Endothelial cell of umbilical vein (primary cell): ENCODE results near the gene PNRC1. TPM values are rescaled to one million over a fixed set of nuclear protein-coding genes. Genes with fewer than 3 reads are reported as not detected.

Source experiments
- BruUV-seq: library from RNA; stranded (reverse); fragments of 400-500 nt; replicated peaks from 2 replicates; lab custom pipeline; 2021; lab: Mats Ljungman, UMichigan
- CTCF ChIA-PET: fragments of 300-600, 350-600 bp; sonication (Branson Sonifier 250); formaldehyde crosslinking; loops from one replicate; lab custom pipeline; 2021; ENCODE audit warnings: antibody characterized with exemption, inconsistent platforms; lab: Charles Lee
- POLR2A ChIA-PET: fragments of 300-600, 350-600 bp; sonication (Branson Sonifier 250); formaldehyde crosslinking; loops from one replicate; lab custom pipeline; 2021; ENCODE audit warnings: antibody characterized with exemption, inconsistent platforms; lab: Charles Lee
- DNase-seq: peaks from one replicate; pipeline ENCODE4 v3.0.0-alpha.2; 2011; ENCODE audit warnings: low read depth, low spot score
- FAIRE-seq: peaks from 2 replicates; lab custom pipeline; 2011; peaks lifted over from hg19 to GRCh38; lab: Jason Lieb, UNC
- H2AFZ ChIP-seq: 2 replicates; pipeline ENCODE4 v1.6.0; 2012; ENCODE audit warnings: low read depth, low read length, control low read depth, inconsistent platforms
- H3K27ac ChIP-seq: 2 replicates; pipeline ENCODE4 v1.5.1; 2011; ENCODE audit warnings: low read depth, mild to moderate bottlenecking, control low read depth, low read length, moderate library complexity; ENCODE audit not compliant: insufficient read depth
- H3K27me3 ChIP-seq, 2 experiments: 2 replicates each; pipeline versions ENCODE4 v1.6.0 to v1.6.1; 2011; ENCODE audit warnings: low read length in 2 of 2, mixed read lengths in 1 of 2; ENCODE audit not compliant: control insufficient read depth in 2 of 2, insufficient read depth in 2 of 2
- H3K36me3 ChIP-seq, 2 experiments: 2 replicates in 1 of 2; 3 replicates in 1 of 2; pipeline ENCODE4 v1.5.1; 2011; ENCODE audit warnings: low read length in 2 of 2, mild to moderate bottlenecking in 1 of 2, moderate library complexity in 1 of 2; ENCODE audit not compliant: control insufficient read depth in 2 of 2, insufficient read depth in 2 of 2; ENCODE audit errors: extremely low read depth in 1 of 2
- H3K4me1 ChIP-seq: 3 replicates; pipeline ENCODE4 v1.5.1; 2011; ENCODE audit warnings: mild to moderate bottlenecking, low read length; ENCODE audit not compliant: control insufficient read depth, insufficient read depth; ENCODE audit errors: extremely low read depth
- H3K4me2 ChIP-seq: 2 replicates; pipeline ENCODE4 v1.6.1; 2011; ENCODE audit warnings: low read length, control low read depth, mixed read lengths; ENCODE audit not compliant: insufficient read depth
- H3K4me3 ChIP-seq, 3 experiments: fragments of 200-600 bp in 1 of 3; sonication (generic), shearing (Covaris generic) in 1 of 3; replicated peaks in 1 of 3; 2 replicates each; pipeline ENCODE4 v1.5.1; 2011 to 2016; ENCODE audit warnings: control low read depth in 3 of 3, low read length in 3 of 3, mild to moderate bottlenecking in 2 of 3, inconsistent platforms in 1 of 3, low read depth in 1 of 3, moderate library complexity in 1 of 3; ENCODE audit not compliant: insufficient read depth in 1 of 3
- H3K79me2 ChIP-seq: 2 replicates; pipeline ENCODE4 v1.6.0; 2012; ENCODE audit warnings: low read length, inconsistent platforms; ENCODE audit not compliant: control insufficient read depth, insufficient read depth
- H3K9ac ChIP-seq: replicated peaks from 2 replicates; pipeline ENCODE3; 2011; ENCODE audit warnings: low read length, control low read depth; ENCODE audit not compliant: insufficient read depth; ENCODE audit errors: extremely low read depth
- H3K9me1 ChIP-seq: replicated peaks from 3 replicates; pipeline ENCODE4 v1.6.0; 2011; ENCODE audit warnings: mild to moderate bottlenecking, low read length; ENCODE audit not compliant: control insufficient read depth, insufficient read depth; ENCODE audit errors: extremely low read depth
- H3K9me3 ChIP-seq: replicated peaks from 2 replicates; pipeline ENCODE4 v1.5.1; 2012; ENCODE audit warnings: low read length, inconsistent platforms; ENCODE audit not compliant: control insufficient read depth, insufficient read depth
- H4K20me1 ChIP-seq: replicated peaks from 2 replicates; pipeline ENCODE3; 2011; ENCODE audit warnings: mild to moderate bottlenecking, low read length; ENCODE audit not compliant: control insufficient read depth, insufficient read depth; ENCODE audit errors: extremely low read depth
- EZH2 ChIP-seq: IDR thresholded peaks from 2 replicates; pipeline ENCODE4 v1.6.1; 2012; ENCODE audit warnings: borderline replicate concordance, low read depth, mild to moderate bottlenecking, moderate library complexity, low read length, inconsistent platforms; ENCODE audit not compliant: severe bottlenecking
- FOS ChIP-seq: IDR thresholded peaks from 2 replicates; pipeline ENCODE4 v1.6.1; 2011; ENCODE audit warnings: mild to moderate bottlenecking, low read length, moderate library complexity, borderline replicate concordance; ENCODE audit not compliant: insufficient read depth
- JUN ChIP-seq: IDR thresholded peaks from 2 replicates; pipeline ENCODE4 v1.6.1; 2011; ENCODE audit warnings: borderline replicate concordance, low read depth; ENCODE audit not compliant: insufficient read length, insufficient read depth
- MAX ChIP-seq: IDR thresholded peaks from 2 replicates; pipeline ENCODE4 v1.6.1; 2011; ENCODE audit not compliant: insufficient read depth, insufficient read length
- MYC ChIP-seq: IDR thresholded peaks from one replicate; pipeline ENCODE4 v1.6.1; 2011; ENCODE audit warnings: mild to moderate bottlenecking, low read depth, low read length
- POLR2A ChIP-seq: IDR thresholded peaks from 2 replicates; pipeline ENCODE4 v1.6.1; 2012; ENCODE audit warnings: low read depth, mild to moderate bottlenecking, control low read depth, low read length
- POLR2AphosphoS5 ChIP-seq: IDR thresholded peaks from 2 replicates; pipeline ENCODE4 v1.6.1; 2012; ENCODE audit warnings: low read depth, mild to moderate bottlenecking, control low read depth, low read length, moderate library complexity; ENCODE audit not compliant: insufficient read depth
- dilution Hi-C: fragments of 300-500 bp; cut with MboI; formaldehyde crosslinking; loops from one replicate; pipeline ENCODE4 v1.15.0; 2019; ENCODE audit warnings: low sequenced_read_pairs; ENCODE audit not compliant: extremely low pct_ligation_motif_present
- intact Hi-C: fragments of 100-400 bp; cut with micrococcal nuclease; formaldehyde crosslinking; loops from one replicate; pipeline ENCODE4 v1.10.0; 2022
- polyA plus RNA-seq, 4 experiments: library from polyadenylated mRNA; depleted of rRNA in 3 of 4; stranded (reverse) in 3 of 4; unstranded in 1 of 4; fragments of >200 nt; gene quantifications; 2 replicates each; pipeline versions ENCODE4 v1.2.1 to v1.2.3, GENCODE V29; 2011 to 2012; ENCODE audit warnings: missing spikeins in 1 of 4
- total RNA-seq: library from RNA; stranded (reverse); gene quantifications from 2 replicates; pipeline ENCODE4 v1.2.3, GENCODE V29; 2021
- TF ChIP-seq, protein P1 (sequence below), 2 donors: IDR thresholded peaks; 1 replicate in 1 of 2; 2 replicates in 1 of 2; pipeline ENCODE4 v1.5.1; 2011; ENCODE audit warnings: low read length in 2 of 2, mild to moderate bottlenecking in 2 of 2, moderate library complexity in 2 of 2, control low read depth in 1 of 2, inconsistent platforms in 1 of 2, low read depth in 1 of 2; ENCODE audit not compliant: insufficient read depth in 1 of 2; ENCODE audit errors: extremely low read depth in 1 of 2

The PNRC1 gene
- total and polyA plus RNA-seq, 2 donors (not counting 3 experiments of a cell fraction or from before 2014, with no cell fraction given), result 9.6 to 87.9 TPM

DNA sequence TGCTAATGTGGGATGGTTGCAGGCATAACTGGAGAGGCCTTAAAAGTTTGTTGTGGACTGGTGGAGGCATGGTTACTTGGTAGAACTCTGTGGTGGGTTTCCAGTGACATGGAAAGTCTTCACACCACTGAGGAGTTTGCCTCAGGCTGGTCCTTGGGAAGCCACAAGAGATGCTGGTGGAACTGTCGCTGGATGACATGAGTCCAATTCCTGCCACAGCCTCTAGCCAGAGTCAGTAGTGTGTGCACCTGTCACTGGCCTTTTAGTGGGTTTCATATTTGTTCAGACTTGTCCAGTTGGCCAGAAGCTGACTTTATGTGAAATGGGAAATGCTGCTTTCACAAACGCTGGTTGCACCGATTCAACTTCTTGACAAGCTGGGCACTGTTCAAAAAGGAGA is 51.0 kb downstream of the PNRC1 start:
- no peak for TF ChIP-seq EZH2
- TF ChIP-seq FOS, result no peak
- TF ChIP-seq JUN, result no peak
- TF ChIP-seq MAX, result no peak
- no peak for TF ChIP-seq POLR2AphosphoS5
- no peaks in the 10 kb centered on the region for H4K20me1 ChIP-seq
- no peak overlapping the region for H2AFZ ChIP-seq
- intact Hi-C loops, result no loop called here
- peaks cover 0 to 4% of the 10 kb centered on the region in 2 experiments for H3K27me3 ChIP-seq
- no peaks in the 10 kb centered on the region for H3K9me3 ChIP-seq
- no peak overlapping the region for H3K27ac ChIP-seq
- DNase-seq (no peak), FAIRE-seq (no peak)
- no peaks in the 10 kb centered on the region for H3K9me1 ChIP-seq
- no peak overlapping the region for H3K4me3 ChIP-seq
- dilution Hi-C loops, result no loop called here
- ChIA-PET POLR2A (no interaction called here), CTCF (interaction anchor here (1.0 to 1.8 kb wide), 2 partner anchors 9 to 12 kb away, joined by 4 to 5 read pairs; no protein-coding TSS in a partner anchor)
- no peaks in the 10 kb centered on the region for H3K36me3 ChIP-seq
- H3K9ac ChIP-seq, result no peak overlapping the region
- H3K4me2 ChIP-seq, result no peak overlapping the region
- H3K79me2 ChIP-seq, result no peaks in the 10 kb centered on the region
- no TSS peak for BruUV-seq
- no peaks in the 10 kb centered on the region for H3K4me1 ChIP-seq

GRCh38 chr6:89132057-89132456 is 51.5 kb downstream of the PNRC1 start:
- CTCF ChIA-PET, result interaction anchor here (1.0 to 1.8 kb wide), 2 partner anchors 9 to 12 kb away, joined by 4 to 5 read pairs; no protein-coding TSS in a partner anchor
- peaks cover 0 to 4% of the 10 kb centered on the region in 2 experiments for H3K27me3 ChIP-seq
- no peak overlapping the region for H2AFZ ChIP-seq
- no peaks in the 10 kb centered on the region for H3K4me1 ChIP-seq
- no peaks in the 10 kb centered on the region for H3K36me3 ChIP-seq
- TF ChIP-seq MAX (no peak), POLR2A (no peak), JUN (no peak), FOS (no peak), POLR2AphosphoS5 (no peak), MYC (no peak)
- TF ChIP-seq, protein P1, sequence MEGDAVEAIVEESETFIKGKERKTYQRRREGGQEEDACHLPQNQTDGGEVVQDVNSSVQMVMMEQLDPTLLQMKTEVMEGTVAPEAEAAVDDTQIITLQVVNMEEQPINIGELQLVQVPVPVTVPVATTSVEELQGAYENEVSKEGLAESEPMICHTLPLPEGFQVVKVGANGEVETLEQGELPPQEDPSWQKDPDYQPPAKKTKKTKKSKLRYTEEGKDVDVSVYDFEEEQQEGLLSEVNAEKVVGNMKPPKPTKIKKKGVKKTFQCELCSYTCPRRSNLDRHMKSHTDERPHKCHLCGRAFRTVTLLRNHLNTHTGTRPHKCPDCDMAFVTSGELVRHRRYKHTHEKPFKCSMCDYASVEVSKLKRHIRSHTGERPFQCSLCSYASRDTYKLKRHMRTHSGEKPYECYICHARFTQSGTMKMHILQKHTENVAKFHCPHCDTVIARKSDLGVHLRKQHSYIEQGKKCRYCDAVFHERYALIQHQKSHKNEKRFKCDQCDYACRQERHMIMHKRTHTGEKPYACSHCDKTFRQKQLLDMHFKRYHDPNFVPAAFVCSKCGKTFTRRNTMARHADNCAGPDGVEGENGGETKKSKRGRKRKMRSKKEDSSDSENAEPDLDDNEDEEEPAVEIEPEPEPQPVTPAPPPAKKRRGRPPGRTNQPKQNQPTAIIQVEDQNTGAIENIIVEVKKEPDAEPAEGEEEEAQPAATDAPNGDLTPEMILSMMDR (IDR thresholded peaks at IDR 0.05; ENCODE audit: extremely low read depth in 1 of 2, insufficient read depth in 1 of 2, low read depth in 1 of 2, low read length in 2 of 2), result no peak
- DNase-seq (no peak), FAIRE-seq (no peak)
- no peaks in the 10 kb centered on the region for H3K9me3 ChIP-seq
- no peak overlapping the region for H3K4me2 ChIP-seq
- BruUV-seq, result no TSS peak
- dilution Hi-C loops (no loop called here), intact Hi-C loops (no loop called here)
- H4K20me1 ChIP-seq, result no peaks in the 10 kb centered on the region
- no peak overlapping the region for H3K9ac ChIP-seq
- POLR2A ChIA-PET, result no interaction called here
- H3K4me3 ChIP-seq, result no peak overlapping the region
- H3K9me1 ChIP-seq, result no peaks in the 10 kb centered on the region
- H3K27ac ChIP-seq, result no peak overlapping the region
- H3K79me2 ChIP-seq, result no peaks in the 10 kb centered on the region
